Measurements from ENCODE around the gene TMTC4. TPM values are rescaled to one million over a fixed set of nuclear protein-coding genes. Genes with fewer than 3 reads are reported as not detected.
"Not testable (repeated sequence)": the region's sequence is repeated elsewhere in the genome, so short reads cannot be mapped to it uniquely, and the experiment has no call there.

The TMTC4 gene
- total RNA-seq, 2 experiments from 2014 or later, result 13.4 to 16.8 TPM

GRCh38 chr13:100620792-100621191 lies 53.8 kb downstream of the TMTC4 start:
- no peak for DNase-seq
- Mint-ChIP-seq H3K4me1 (peaks cover 4% of the 10 kb centered on the region), H3K36me3 (peaks cover 32% of the 10 kb centered on the region), H3K27me3 (no peaks in the 10 kb centered on the region), H3K27ac (no peak overlapping the region), H3K4me3 (no peak overlapping the region), H3K9me3 (peaks cover 4% of the 10 kb centered on the region)

- no peak for DNase-seq
- Mint-ChIP-seq H3K4me3 (no peak overlapping the region), H3K4me1 (peaks cover 4% of the 10 kb centered on the region), H3K36me3 (peaks cover 32% of the 10 kb centered on the region), H3K27me3 (no peaks in the 10 kb centered on the region), H3K9me3 (peaks cover 4% of the 10 kb centered on the region), H3K27ac (no peak overlapping the region)
Observed at GRCh38 chr13:100619940-100620339, 54.7 kb downstream of the TMTC4 start.

- H3K27me3 Mint-ChIP-seq, H3K4me3 Mint-ChIP-seq, H3K9me3 Mint-ChIP-seq, DNase-seq, H3K4me1 Mint-ChIP-seq, H3K27ac Mint-ChIP-seq: not testable (repeated sequence)
- peaks cover 27% of the 10 kb centered on the region for H3K36me3 Mint-ChIP-seq
Observed at GRCh38 chr13:100618897-100619296, 55.7 kb downstream of the TMTC4 start.

- H3K27ac Mint-ChIP-seq, result no peak overlapping the region
- no peak for DNase-seq
- H3K4me3 Mint-ChIP-seq, result no peak overlapping the region
- peaks cover 1% of the 10 kb centered on the region for H3K9me3 Mint-ChIP-seq
- no peaks in the 10 kb centered on the region for H3K27me3 Mint-ChIP-seq
- H3K36me3 Mint-ChIP-seq, result peaks cover 20% of the 10 kb centered on the region
- peaks cover 17% of the 10 kb centered on the region for H3K4me1 Mint-ChIP-seq
Observed at GRCh38 chr13:100613031-100613430, 61.6 kb downstream of the TMTC4 start.

- Mint-ChIP-seq H3K9me3 (peaks cover 1% of the 10 kb centered on the region), H3K36me3 (peaks cover 28% of the 10 kb centered on the region), H3K27me3 (no peaks in the 10 kb centered on the region), H3K4me3 (no peak overlapping the region), H3K27ac (no peak overlapping the region), H3K4me1 (peaks cover 18% of the 10 kb centered on the region)
- DNase-seq, result no peak
Observed at GRCh38 chr13:100611678-100612492, 62.7 kb downstream of the TMTC4 start.

- no peaks in the 10 kb centered on the region for H3K9me3 Mint-ChIP-seq
- peak overlapping the region; percentile 51 for H3K27ac Mint-ChIP-seq
- peaks cover 28% of the 10 kb centered on the region for H3K36me3 Mint-ChIP-seq
- no peaks in the 10 kb centered on the region for H3K27me3 Mint-ChIP-seq
- no peak for DNase-seq
- H3K4me3 Mint-ChIP-seq, result no peak overlapping the region
- peaks cover 18% of the 10 kb centered on the region for H3K4me1 Mint-ChIP-seq
Observed at GRCh38 chr13:100610391-100611347, 63.9 kb downstream of the TMTC4 start.

- peak overlapping the region; percentile 18 for H3K27ac Mint-ChIP-seq
- no peaks in the 10 kb centered on the region for H3K27me3 Mint-ChIP-seq
- DNase-seq, result peak; percentile 19
- H3K4me1 Mint-ChIP-seq, result peaks cover 18% of the 10 kb centered on the region
- H3K9me3 Mint-ChIP-seq, result no peaks in the 10 kb centered on the region
- no peak overlapping the region for H3K4me3 Mint-ChIP-seq
- H3K36me3 Mint-ChIP-seq, result peaks cover 28% of the 10 kb centered on the region
Observed at GRCh38 chr13:100608906-100609305, 65.7 kb downstream of the TMTC4 start.

- peaks cover 28% of the 10 kb centered on the region for H3K36me3 Mint-ChIP-seq
- H3K27ac Mint-ChIP-seq, result peak overlapping the region; percentile 18
- H3K4me1 Mint-ChIP-seq, result peaks cover 18% of the 10 kb centered on the region
- DNase-seq, result no peak
- H3K9me3 Mint-ChIP-seq, result no peaks in the 10 kb centered on the region
- no peaks in the 10 kb centered on the region for H3K27me3 Mint-ChIP-seq
- H3K4me3 Mint-ChIP-seq, result no peak overlapping the region
Observed at GRCh38 chr13:100608489-100608888, 66.1 kb downstream of the TMTC4 start.

GRCh38 chr13:100604918-100605710 lies 69.5 kb downstream of the TMTC4 start:
- H3K4me1 Mint-ChIP-seq, result peaks cover 10% of the 10 kb centered on the region
- no peaks in the 10 kb centered on the region for H3K9me3 Mint-ChIP-seq
- H3K27me3 Mint-ChIP-seq, result no peaks in the 10 kb centered on the region
- H3K36me3 Mint-ChIP-seq, result peaks cover 16% of the 10 kb centered on the region
- no peak for DNase-seq
- H3K4me3 Mint-ChIP-seq, result no peak overlapping the region
- no peak overlapping the region for H3K27ac Mint-ChIP-seq

- Mint-ChIP-seq H3K4me3 (no peak overlapping the region), H3K27me3 (no peaks in the 10 kb centered on the region), H3K36me3 (peaks cover 5% of the 10 kb centered on the region), H3K9me3 (no peaks in the 10 kb centered on the region), H3K4me1 (no peaks in the 10 kb centered on the region), H3K27ac (no peak overlapping the region)
- DNase-seq, result no peak
Observed at GRCh38 chr13:100602493-100603111, 72.0 kb downstream of the TMTC4 start.

GRCh38 chr13:100601716-100602115 lies 72.9 kb downstream of the TMTC4 start:
- no peaks in the 10 kb centered on the region for H3K27me3 Mint-ChIP-seq
- DNase-seq, result no peak
- H3K27ac Mint-ChIP-seq, result no peak overlapping the region
- no peak overlapping the region for H3K4me3 Mint-ChIP-seq
- no peaks in the 10 kb centered on the region for H3K9me3 Mint-ChIP-seq
- H3K36me3 Mint-ChIP-seq, result peaks cover 2% of the 10 kb centered on the region
- no peaks in the 10 kb centered on the region for H3K4me1 Mint-ChIP-seq

- Mint-ChIP-seq H3K4me3 (no peak overlapping the region), H3K9me3 (no peaks in the 10 kb centered on the region), H3K36me3 (peaks cover 2% of the 10 kb centered on the region), H3K27me3 (no peaks in the 10 kb centered on the region), H3K27ac (no peak overlapping the region), H3K4me1 (no peaks in the 10 kb centered on the region)
- DNase-seq, result no peak
Observed at GRCh38 chr13:100600915-100601314, 73.7 kb downstream of the TMTC4 start.

- H3K36me3 Mint-ChIP-seq, result peaks cover 2% of the 10 kb centered on the region
- H3K27me3 Mint-ChIP-seq, result no peaks in the 10 kb centered on the region
- H3K9me3 Mint-ChIP-seq, result no peaks in the 10 kb centered on the region
- H3K4me3 Mint-ChIP-seq, result no peak overlapping the region
- no peaks in the 10 kb centered on the region for H3K4me1 Mint-ChIP-seq
- DNase-seq, result no peak
- H3K27ac Mint-ChIP-seq, result no peak overlapping the region
Observed at GRCh38 chr13:100600461-100600860, 74.1 kb downstream of the TMTC4 start.

GRCh38 chr13:100597253-100597652 lies 77.3 kb downstream of the TMTC4 start:
- Mint-ChIP-seq H3K27me3 (no peaks in the 10 kb centered on the region), H3K9me3 (no peaks in the 10 kb centered on the region), H3K36me3 (no peaks in the 10 kb centered on the region), H3K27ac (no peak overlapping the region), H3K4me1 (no peaks in the 10 kb centered on the region), H3K4me3 (no peak overlapping the region)
- DNase-seq, result no peak

All from activated naive CD8-positive, alpha-beta T cell treated with anti-CD3 and anti-CD28 coated beads for 36 hours (primary cell).